Body of pancreas (tissue), 4 donors: ENCODE measurements around the gene FUBP3.

Experiments
- CTCF ChIP-seq, 7 experiments: fragments of 450-650 bp in 4 of 7; fragments of 200-600 bp in 3 of 7; sonication (generic) in 3 of 7; IDR thresholded peaks; one replicate each; pipeline ENCODE4 v1.5.1; 2016 to 2019; ENCODE audit warnings: antibody characterized with exemption in 7 of 7
- POLR2A ChIP-seq, 3 donors: fragments of 450-650 bp; IDR thresholded peaks; one replicate each; pipeline ENCODE4 v1.6.1; 2016; ENCODE audit warnings: antibody characterized with exemption in 3 of 3, mild to moderate bottlenecking in 2 of 3

GRCh38 chr9:130669965-130670364 is 90.6 kb downstream of the FUBP3 start:
- no peak for TF ChIP-seq CTCF (IDR thresholded peaks at IDR 0.05)
- no peak for TF ChIP-seq POLR2A (IDR thresholded peaks at IDR 0.05)
